ENCODE results near the gene PDXP. TPM values are rescaled to one million over a fixed set of nuclear protein-coding genes. Genes with fewer than 3 reads are reported as not detected.

Gene PDXP
- total RNA-seq, 1 experiment from 2014 or later = 24.5 TPM

GRCh38 chr22:37632174-37633088 lies 26.1 kb upstream of the PDXP start:
- peak overlapping the region; percentile 61 for H3K27ac Mint-ChIP-seq (ENCODE audit: unreplicated experiment)
- no peaks in the 10 kb centered on the region for H3K9me3 ChIP-seq
- POLR2A ChIA-PET = no interaction called here
- no peaks in the 10 kb centered on the region for H3K27me3 Mint-ChIP-seq (ENCODE audit: insufficient read depth, unreplicated experiment)
- H3K9me3 Mint-ChIP-seq (ENCODE audit: unreplicated experiment) = no peaks in the 10 kb centered on the region
- peaks cover 5% of the 10 kb centered on the region for H3K4me1 Mint-ChIP-seq (ENCODE audit: low read depth, unreplicated experiment)
- no peaks in the 10 kb centered on the region; the same call in 1 of the 2 replicates for H3K36me3 ChIP-seq (ENCODE audit: control insufficient read depth, insufficient read depth, low read length)
- intact Hi-C loops (cut with micrococcal nuclease; ENCODE audit: unreplicated experiment) = no loop called here
- no peak for DNase-seq
- TF ChIP-seq CTCF (IDR thresholded peaks at IDR 0.05; ENCODE audit: insufficient read depth in 1 of 2, low read depth in 1 of 2, low read length in 1 of 2, severe bottlenecking in 1 of 2, unreplicated experiment in 1 of 2) = no peak
- peaks cover 4% of the 10 kb centered on the region for H3K36me3 Mint-ChIP-seq (ENCODE audit: insufficient read depth, unreplicated experiment)
- no peaks in the 10 kb centered on the region for H3K27me3 ChIP-seq (replicated peaks; ENCODE audit: control insufficient read depth, insufficient read depth, low read length)
- no peak overlapping the region for H3K4me3 ChIP-seq (ENCODE audit: low read depth, low read length)
- no TSS peak for BruUV-seq (replicated peaks)
- CTCF ChIA-PET = interaction anchor here (0.5 to 1.9 kb wide), 2 partner anchors 11 to 225 kb away, joined by 7 to 11 read pairs; no protein-coding TSS in a partner anchor
- H3K4me3 Mint-ChIP-seq (ENCODE audit: unreplicated experiment) = no peak overlapping the region
- H3K4me1 ChIP-seq = peaks cover 12% of the 10 kb centered on the region; the same call in 1 of the 2 replicates

GRCh38 chr22:37633089-37633624 lies 25.4 kb upstream of the PDXP start:
- intact Hi-C loops (cut with micrococcal nuclease; ENCODE audit: unreplicated experiment) = no loop called here
- BruUV-seq (replicated peaks) = TSS peak; percentile 15
- Histone ChIP-seq H3K4me3 (ENCODE audit: low read depth, low read length) (no peak overlapping the region), H3K36me3 (ENCODE audit: control insufficient read depth, insufficient read depth, low read length) (no peaks in the 10 kb centered on the region; the same call in 1 of the 2 replicates), H3K4me1 (peaks cover 15% of the 10 kb centered on the region; the same call in 1 of the 2 replicates), H3K27me3 (replicated peaks; ENCODE audit: control insufficient read depth, insufficient read depth, low read length) (no peaks in the 10 kb centered on the region), H3K9me3 (no peaks in the 10 kb centered on the region)
- Mint-ChIP-seq H3K9me3 (ENCODE audit: unreplicated experiment) (no peaks in the 10 kb centered on the region), H3K4me3 (ENCODE audit: unreplicated experiment) (no peak overlapping the region), H3K36me3 (ENCODE audit: insufficient read depth, unreplicated experiment) (peaks cover 4% of the 10 kb centered on the region), H3K27me3 (ENCODE audit: insufficient read depth, unreplicated experiment) (no peaks in the 10 kb centered on the region), H3K27ac (ENCODE audit: unreplicated experiment) (no peak overlapping the region), H3K4me1 (ENCODE audit: low read depth, unreplicated experiment) (peaks cover 5% of the 10 kb centered on the region)
- TF ChIP-seq CTCF (IDR thresholded peaks at IDR 0.05; ENCODE audit: insufficient read depth in 1 of 2, low read depth in 1 of 2, low read length in 1 of 2, severe bottlenecking in 1 of 2, unreplicated experiment in 1 of 2) = no peak
- no peak for DNase-seq
- POLR2A ChIA-PET = no interaction called here
- CTCF ChIA-PET = interaction anchor here (0.6 to 1.0 kb wide), 2 partner anchors 25 to 29 kb away, joined by 6 to 8 read pairs; partner anchors contain the start of gene GGA1

GRCh38 chr22:37633625-37634416 lies 24.7 kb upstream of the PDXP start:
- H3K9me3 ChIP-seq = no peaks in the 10 kb centered on the region
- H3K4me3 ChIP-seq (ENCODE audit: low read depth, low read length) = no peak overlapping the region
- TF ChIP-seq CTCF (IDR thresholded peaks at IDR 0.05; ENCODE audit: insufficient read depth in 1 of 2, low read depth in 1 of 2, low read length in 1 of 2, severe bottlenecking in 1 of 2, unreplicated experiment in 1 of 2) = no peak
- no peaks in the 10 kb centered on the region; the same call in 1 of the 2 replicates for H3K36me3 ChIP-seq (ENCODE audit: control insufficient read depth, insufficient read depth, low read length)
- Mint-ChIP-seq H3K4me3 (ENCODE audit: unreplicated experiment) (no peak overlapping the region), H3K9me3 (ENCODE audit: unreplicated experiment) (no peaks in the 10 kb centered on the region), H3K36me3 (ENCODE audit: insufficient read depth, unreplicated experiment) (peaks cover 4% of the 10 kb centered on the region), H3K4me1 (ENCODE audit: low read depth, unreplicated experiment) (peaks cover 10% of the 10 kb centered on the region), H3K27me3 (ENCODE audit: insufficient read depth, unreplicated experiment) (no peaks in the 10 kb centered on the region), H3K27ac (ENCODE audit: unreplicated experiment) (peak overlapping the region; percentile 57)
- no TSS peak for BruUV-seq (replicated peaks)
- DNase-seq = no peak
- H3K4me1 ChIP-seq = peaks cover 22% of the 10 kb centered on the region
- CTCF ChIA-PET = interaction anchor here (0.6 to 1.3 kb wide), 4 partner anchors 9 to 47 kb away, joined by 3 to 8 read pairs (median 6); partner anchors contain the start of gene GGA1
- POLR2A ChIA-PET = interaction anchor here (0.6 kb wide), 1 partner anchor 764 kb away, joined by 3 read pairs; no protein-coding TSS in a partner anchor
- H3K27me3 ChIP-seq (replicated peaks; ENCODE audit: control insufficient read depth, insufficient read depth, low read length) = no peaks in the 10 kb centered on the region
- intact Hi-C loops (cut with micrococcal nuclease; ENCODE audit: unreplicated experiment) = no loop called here
